Thyroid gland (tissue), 4 donors: ENCODE measurements around the gene TOR4A. TPM values are rescaled to one million over a fixed set of nuclear protein-coding genes. Genes with fewer than 3 reads are reported as not detected.

ENCODE experiments used
- DNase-seq, 2 donors: peaks; one replicate each; pipeline ENCODE4 v3.0.0-alpha.2; 2019
- H3K27ac ChIP-seq, 3 donors: fragments of 200-600 bp; sonication (generic); 1 replicate in 2 of 3; 2 replicates in 1 of 3; pipeline ENCODE4 v1.5.1; 2016 to 2019; ENCODE audit warnings: mild to moderate bottlenecking in 1 of 3, moderate library complexity in 1 of 3
- H3K27me3 ChIP-seq: fragments of 200-600 bp; sonication (generic); one replicate; pipeline ENCODE4 v1.5.1; 2019
- H3K36me3 ChIP-seq, 2 donors: fragments of 200-600 bp; sonication (generic); one replicate each; pipeline ENCODE4 v1.5.1; 2016 to 2019
- H3K4me1 ChIP-seq, 2 donors: fragments of 200-600 bp; sonication (generic); one replicate each; pipeline ENCODE4 v1.5.1; 2017 to 2019
- H3K4me3 ChIP-seq, 3 donors: fragments of 200-600 bp; sonication (generic); replicated peaks in 1 of 3; 1 replicate in 2 of 3; 2 replicates in 1 of 3; pipeline ENCODE4 v1.5.1; 2016; ENCODE audit warnings: mild to moderate bottlenecking in 1 of 3
- H3K9me3 ChIP-seq: fragments of 200-600 bp; sonication (generic); one replicate; pipeline ENCODE4 v1.5.1; 2017
- POLR2A ChIP-seq, 2 donors: fragments of 450-650 bp; IDR thresholded peaks; one replicate each; pipeline ENCODE4 v1.6.1; 2017; ENCODE audit warnings: antibody characterized with exemption in 2 of 2, mild to moderate bottlenecking in 2 of 2, moderate library complexity in 1 of 2
- WGBS, 2 donors: methylation state at CpG; one replicate each; pipeline ENCODE4 v1.1.5; 2017; 5-methylcytosine and 5-hydroxymethylcytosine counted together
- intact Hi-C: fragments of 100-400 bp; cut with DNase I; formaldehyde crosslinking; loops from one replicate; pipeline ENCODE4 v1.15.1; 2023
- total RNA-seq, 4 donors: library from RNA; depleted of rRNA; stranded (reverse); fragments of >200 nt; gene quantifications; one replicate each; pipeline ENCODE4 v1.2.3, GENCODE V29; 2016
- TF ChIP-seq, protein P1 (sequence below), 6 experiments: fragments of 200-600 bp in 3 of 6; fragments of 450-650 bp in 3 of 6; sonication (generic) in 3 of 6; IDR thresholded peaks; one replicate each; pipeline ENCODE4 v1.5.1; 2016 to 2019; ENCODE audit warnings: antibody characterized with exemption in 6 of 6, mild to moderate bottlenecking in 2 of 6, inconsistent platforms in 1 of 6, moderate library complexity in 1 of 6

TOR4A gene
- total RNA-seq, 4 donors from 2014 or later = 10.8 to 14.7 (median 12.0) TPM

DNA sequence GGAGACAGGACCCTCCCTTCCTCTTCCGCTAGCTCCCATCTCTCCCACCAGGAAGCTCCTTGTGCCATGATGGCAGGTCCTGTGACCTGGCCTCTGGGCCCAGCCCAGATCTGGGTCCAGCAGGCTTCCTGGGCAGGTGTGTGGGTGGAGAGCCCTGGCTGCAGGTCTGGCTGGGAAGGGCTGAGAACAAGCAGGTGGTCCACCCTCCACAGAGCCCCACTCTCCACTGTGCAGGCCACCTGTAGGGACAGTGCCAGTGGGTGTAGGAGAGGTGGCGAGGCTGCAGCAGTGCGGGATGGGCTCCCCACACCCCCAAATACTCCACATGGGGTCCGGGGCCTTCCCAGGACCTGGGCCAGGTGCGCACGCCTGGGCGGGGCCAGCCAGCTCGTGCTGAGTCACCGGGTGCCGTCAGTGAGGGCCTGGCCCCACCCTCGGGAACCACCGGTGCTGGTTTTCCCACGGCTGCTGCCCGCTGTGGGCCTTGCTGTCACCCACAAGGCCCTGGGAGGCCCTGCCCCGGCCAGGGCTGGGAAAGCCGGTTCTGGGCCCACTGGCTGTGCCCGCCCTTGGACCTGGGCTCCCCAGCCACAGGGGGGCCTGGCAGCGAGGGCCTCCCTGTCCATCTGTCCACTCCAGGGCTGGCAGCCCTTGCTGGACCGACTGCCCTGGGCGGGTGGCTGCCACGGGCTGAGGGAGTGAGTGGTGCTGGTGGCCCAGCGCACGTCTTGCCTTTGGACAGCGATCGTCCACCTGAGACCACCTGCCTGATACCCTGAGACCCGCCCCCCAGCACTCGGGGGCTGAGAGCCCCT lies 33.9 kb downstream of the TOR4A start:
- no peak for DNase-seq
- H3K27me3 ChIP-seq = no peaks in the 10 kb centered on the region
- TF ChIP-seq, protein P1, sequence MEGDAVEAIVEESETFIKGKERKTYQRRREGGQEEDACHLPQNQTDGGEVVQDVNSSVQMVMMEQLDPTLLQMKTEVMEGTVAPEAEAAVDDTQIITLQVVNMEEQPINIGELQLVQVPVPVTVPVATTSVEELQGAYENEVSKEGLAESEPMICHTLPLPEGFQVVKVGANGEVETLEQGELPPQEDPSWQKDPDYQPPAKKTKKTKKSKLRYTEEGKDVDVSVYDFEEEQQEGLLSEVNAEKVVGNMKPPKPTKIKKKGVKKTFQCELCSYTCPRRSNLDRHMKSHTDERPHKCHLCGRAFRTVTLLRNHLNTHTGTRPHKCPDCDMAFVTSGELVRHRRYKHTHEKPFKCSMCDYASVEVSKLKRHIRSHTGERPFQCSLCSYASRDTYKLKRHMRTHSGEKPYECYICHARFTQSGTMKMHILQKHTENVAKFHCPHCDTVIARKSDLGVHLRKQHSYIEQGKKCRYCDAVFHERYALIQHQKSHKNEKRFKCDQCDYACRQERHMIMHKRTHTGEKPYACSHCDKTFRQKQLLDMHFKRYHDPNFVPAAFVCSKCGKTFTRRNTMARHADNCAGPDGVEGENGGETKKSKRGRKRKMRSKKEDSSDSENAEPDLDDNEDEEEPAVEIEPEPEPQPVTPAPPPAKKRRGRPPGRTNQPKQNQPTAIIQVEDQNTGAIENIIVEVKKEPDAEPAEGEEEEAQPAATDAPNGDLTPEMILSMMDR (IDR thresholded peaks at IDR 0.05) = no peak
- H3K36me3 ChIP-seq = no peaks in the 10 kb centered on the region
- intact Hi-C loops = no loop called here
- 70 to 100% methylated on average over 1 to 5 of the region's 27 CpGs for WGBS, 2 donors
- no peaks in the 10 kb centered on the region for H3K9me3 ChIP-seq
- H3K27ac ChIP-seq = no peak overlapping the region
- no peak overlapping the region for H3K4me3 ChIP-seq
- H3K4me1 ChIP-seq = peaks cover 15 to 31% of the 10 kb centered on the region in 2 donors

DNA sequence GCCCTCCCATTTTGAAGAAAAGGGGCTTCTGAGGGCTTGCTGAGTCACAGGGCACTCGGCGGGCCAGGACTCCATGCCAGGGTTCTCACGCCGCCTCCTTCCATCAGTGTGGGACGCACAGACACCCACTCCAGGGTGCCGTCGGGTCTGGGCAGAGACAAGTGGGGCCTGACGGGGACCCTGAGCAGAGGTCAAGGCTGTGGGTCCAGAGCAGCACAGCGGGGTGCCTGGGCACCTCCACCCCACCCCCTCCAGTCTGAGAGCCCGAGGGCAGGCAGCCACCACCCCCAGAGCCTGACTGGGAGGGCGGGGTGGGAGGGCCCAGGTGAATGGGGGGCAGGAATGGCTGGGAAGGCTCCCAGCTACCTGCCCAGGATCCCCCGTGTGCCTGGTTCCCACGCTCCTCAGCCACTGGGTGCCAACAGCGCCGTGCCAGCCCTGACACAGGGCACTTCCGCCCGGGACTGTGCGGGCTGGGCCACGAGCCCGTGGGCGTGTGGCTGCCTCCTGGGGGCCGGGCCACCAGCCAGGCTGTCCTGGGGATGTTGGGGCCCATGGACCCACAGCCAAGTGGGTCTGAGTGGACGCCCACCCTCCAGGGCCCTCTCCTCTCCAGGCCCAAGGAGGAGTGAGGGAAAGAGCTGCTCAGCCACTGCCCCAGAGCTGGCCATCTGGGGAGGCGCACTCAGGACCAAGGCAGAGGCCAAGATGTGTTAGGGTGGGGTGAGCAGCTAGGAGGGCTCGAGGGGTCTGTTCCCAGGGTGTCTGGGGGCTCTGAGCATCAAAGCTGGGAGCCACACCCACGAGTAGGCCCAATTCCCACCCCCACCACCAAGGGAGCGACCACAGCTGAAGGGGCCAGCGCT lies 34.7 kb downstream of the TOR4A start:
- DNase-seq = no peak
- TF ChIP-seq, protein P1 (IDR thresholded peaks at IDR 0.05) = no peak
- TF ChIP-seq POLR2A (IDR thresholded peaks at IDR 0.05) = no peak
- intact Hi-C loops = no loop called here
- H3K27me3 ChIP-seq = no peaks in the 10 kb centered on the region
- H3K9me3 ChIP-seq = no peaks in the 10 kb centered on the region
- WGBS, 2 donors = 72 to 83% methylated on average over 7 to 21 of the region's 28 CpGs
- no peaks in the 10 kb centered on the region for H3K36me3 ChIP-seq
- H3K4me1 ChIP-seq = peaks cover 11 to 25% of the 10 kb centered on the region in 2 donors
- no peak overlapping the region for H3K27ac ChIP-seq
- no peak overlapping the region for H3K4me3 ChIP-seq

DNA sequence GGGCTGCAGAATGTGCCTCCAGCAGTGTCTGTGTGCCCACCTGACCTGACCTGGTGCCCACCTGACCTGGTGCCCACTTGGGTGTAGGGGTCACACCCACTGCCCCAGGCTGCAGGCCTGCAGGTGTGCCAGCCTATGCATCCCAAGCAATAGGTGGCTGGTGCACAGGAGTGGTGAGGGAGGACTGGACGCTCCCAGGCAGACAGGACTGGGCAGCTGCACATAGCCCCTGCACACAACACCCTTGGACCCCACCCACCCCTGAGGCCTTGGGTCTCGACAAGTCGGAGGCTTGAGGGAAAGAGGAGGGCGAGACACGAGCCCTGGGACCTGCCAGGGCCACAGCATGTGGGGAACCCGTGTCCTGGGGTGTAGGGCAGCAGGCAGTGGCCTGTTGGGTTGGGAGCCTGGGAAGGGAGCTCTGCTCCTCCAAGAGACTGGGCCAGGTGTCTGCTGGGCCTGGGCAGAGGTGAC lies 35.4 kb downstream of the TOR4A start:
- H3K36me3 ChIP-seq = no peaks in the 10 kb centered on the region
- H3K27ac ChIP-seq = no peak overlapping the region
- TF ChIP-seq, protein P1 (IDR thresholded peaks at IDR 0.05) = no peak
- TF ChIP-seq POLR2A (IDR thresholded peaks at IDR 0.05) = no peak
- no peak for DNase-seq
- 91 to 95% methylated on average over 4 to 6 of the region's 6 CpGs for WGBS, 2 donors
- no peak overlapping the region for H3K4me3 ChIP-seq
- no peaks in the 10 kb centered on the region for H3K27me3 ChIP-seq
- H3K9me3 ChIP-seq = no peaks in the 10 kb centered on the region
- H3K4me1 ChIP-seq = peaks cover 7 to 21% of the 10 kb centered on the region in 2 donors
- intact Hi-C loops = no loop called here

DNA sequence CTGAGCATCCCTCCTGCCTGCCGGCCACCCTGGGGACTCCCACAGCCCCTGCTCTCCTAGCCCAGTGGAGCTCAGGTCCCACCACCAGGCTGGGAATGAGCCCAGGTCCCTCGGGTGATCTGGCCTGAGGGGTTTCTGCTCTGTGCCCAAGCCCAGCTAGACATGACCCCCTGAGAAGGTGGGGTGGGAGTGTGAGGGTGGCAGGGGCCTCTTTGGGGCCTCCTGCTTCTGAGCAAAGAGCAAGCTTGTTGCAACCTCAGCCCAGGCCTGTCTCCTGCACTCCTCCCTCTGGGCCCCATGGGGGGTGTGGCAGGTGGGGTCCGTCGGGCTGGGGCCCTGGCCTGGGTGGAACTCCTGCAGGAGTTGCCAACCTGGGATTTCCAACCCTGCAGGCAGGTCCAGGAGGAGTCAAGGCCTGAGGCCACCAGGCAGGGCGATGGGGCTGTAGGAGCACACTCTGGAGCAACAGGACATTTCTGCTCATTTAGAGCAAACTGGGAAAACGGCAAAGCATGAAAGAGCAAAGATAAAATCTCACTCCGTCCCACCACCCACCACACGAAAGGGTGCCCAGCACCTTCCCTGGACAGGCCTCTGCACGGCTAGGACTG lies 35.9 kb downstream of the TOR4A start:
- H3K36me3 ChIP-seq = no peaks in the 10 kb centered on the region
- H3K27ac ChIP-seq = no peak overlapping the region
- no peak for TF ChIP-seq POLR2A (IDR thresholded peaks at IDR 0.05)
- TF ChIP-seq, protein P1 (IDR thresholded peaks at IDR 0.05) = no peak
- intact Hi-C loops = no loop called here
- H3K4me3 ChIP-seq = no peak overlapping the region
- no peak for DNase-seq
- H3K27me3 ChIP-seq = no peaks in the 10 kb centered on the region
- no peaks in the 10 kb centered on the region for H3K9me3 ChIP-seq
- WGBS, 2 donors = 78 to 86% methylated on average over 6 to 8 of the region's 9 CpGs
- peaks cover 7 to 22% of the 10 kb centered on the region in 2 donors for H3K4me1 ChIP-seq
